Natural killer cell (primary cell): ENCODE data around the gene SPAG8. TPM values are rescaled to one million over a fixed set of nuclear protein-coding genes. Genes with fewer than 3 reads are reported as not detected.

Source experiments
- ATAC-seq, 3 donors: fragments of 150-1000 bp in 2 of 3; fragments of 200-7000 bp in 1 of 3; cut with Tn5 transposase; 1 replicate in 1 of 3; 2 replicates in 2 of 3; pipeline ENCODE4 v1.10.0; 2021; ENCODE audit warnings: mild to moderate bottlenecking in 2 of 3, moderate library complexity in 2 of 3
- DNase-seq, 2 donors: peaks; one replicate each; pipeline versions ENCODE4 v3.0.0 to v3.0.0-alpha.2; 2013 to 2021; ENCODE audit warnings: mixed read lengths in 1 of 2
- H3K27ac ChIP-seq: one replicate; pipeline ENCODE4 v1.5.1; 2013; ENCODE audit warnings: mild to moderate bottlenecking, low read length
- H3K27me3 ChIP-seq: one replicate; pipeline ENCODE4 v1.6.1; 2013; ENCODE audit warnings: low read length; ENCODE audit not compliant: control insufficient read depth, insufficient read depth
- H3K36me3 ChIP-seq: one replicate; pipeline ENCODE4 v1.6.1; 2013; ENCODE audit warnings: low read length; ENCODE audit not compliant: control insufficient read depth, insufficient read depth
- H3K4me1 ChIP-seq: one replicate; pipeline ENCODE4 v1.6.1; 2013; ENCODE audit warnings: low read length; ENCODE audit not compliant: control insufficient read depth, insufficient read depth
- H3K4me3 ChIP-seq: one replicate; pipeline ENCODE4 v1.5.1; 2013; ENCODE audit warnings: low read length
- H3K9me3 ChIP-seq: one replicate; pipeline ENCODE4 v1.6.1; 2013; ENCODE audit warnings: low read length; ENCODE audit not compliant: control insufficient read depth, insufficient read depth
- H3K27ac Mint-ChIP-seq, 2 donors: one replicate each; pipeline ENCODE4 v1.8.0; 2022; ENCODE audit warnings: mild to moderate bottlenecking in 2 of 2, mixed read lengths in 2 of 2, moderate library complexity in 1 of 2
- H3K27me3 Mint-ChIP-seq, 2 donors: one replicate each; pipeline ENCODE4 v1.8.0; 2022; ENCODE audit warnings: low read depth in 2 of 2, mixed read lengths in 2 of 2
- H3K36me3 Mint-ChIP-seq: one replicate; pipeline ENCODE4 v1.8.0; 2022; ENCODE audit warnings: mixed read lengths
- H3K4me1 Mint-ChIP-seq, 2 donors: one replicate each; pipeline ENCODE4 v1.8.0; 2022; ENCODE audit warnings: mixed read lengths in 2 of 2
- H3K4me3 Mint-ChIP-seq: one replicate; pipeline ENCODE4 v1.8.0; 2022; ENCODE audit warnings: mild to moderate bottlenecking, moderate library complexity, mixed read lengths
- H3K9me3 Mint-ChIP-seq, 2 donors: one replicate each; pipeline ENCODE4 v1.8.0; 2022; ENCODE audit warnings: mixed read lengths in 2 of 2
- WGBS: methylation state at CpG from one replicate; pipeline ENCODE4 v1.1.7; 2013; ENCODE audit warnings: missing lambda C conversion rate; ENCODE audit not compliant: insufficient coverage; 5-methylcytosine and 5-hydroxymethylcytosine counted together
- intact Hi-C: fragments of 100-400 bp; cut with micrococcal nuclease; formaldehyde crosslinking; loops from one replicate; pipeline ENCODE4 v1.14.2; 2022
- total RNA-seq, 4 donors: library from RNA; stranded (reverse); fragments of 120-200 nt in 1 of 4; gene quantifications; one replicate each; pipeline versions ENCODE4 v1.2.3 to v1.2.4, GENCODE V29; 2013 to 2022
- TF ChIP-seq, protein P1 (sequence below): fragments of 200-600 bp; IDR thresholded peaks from one replicate; pipeline ENCODE4 v1.8.0; 2022; ENCODE audit warnings: antibody characterized with exemption

The SPAG8 gene
- total RNA-seq, 3 donors from 2014 or later (not counting 1 experiment from before 2014, with no cell fraction given), result 2.0 to 2.4 (median 2.1) TPM

DNA sequence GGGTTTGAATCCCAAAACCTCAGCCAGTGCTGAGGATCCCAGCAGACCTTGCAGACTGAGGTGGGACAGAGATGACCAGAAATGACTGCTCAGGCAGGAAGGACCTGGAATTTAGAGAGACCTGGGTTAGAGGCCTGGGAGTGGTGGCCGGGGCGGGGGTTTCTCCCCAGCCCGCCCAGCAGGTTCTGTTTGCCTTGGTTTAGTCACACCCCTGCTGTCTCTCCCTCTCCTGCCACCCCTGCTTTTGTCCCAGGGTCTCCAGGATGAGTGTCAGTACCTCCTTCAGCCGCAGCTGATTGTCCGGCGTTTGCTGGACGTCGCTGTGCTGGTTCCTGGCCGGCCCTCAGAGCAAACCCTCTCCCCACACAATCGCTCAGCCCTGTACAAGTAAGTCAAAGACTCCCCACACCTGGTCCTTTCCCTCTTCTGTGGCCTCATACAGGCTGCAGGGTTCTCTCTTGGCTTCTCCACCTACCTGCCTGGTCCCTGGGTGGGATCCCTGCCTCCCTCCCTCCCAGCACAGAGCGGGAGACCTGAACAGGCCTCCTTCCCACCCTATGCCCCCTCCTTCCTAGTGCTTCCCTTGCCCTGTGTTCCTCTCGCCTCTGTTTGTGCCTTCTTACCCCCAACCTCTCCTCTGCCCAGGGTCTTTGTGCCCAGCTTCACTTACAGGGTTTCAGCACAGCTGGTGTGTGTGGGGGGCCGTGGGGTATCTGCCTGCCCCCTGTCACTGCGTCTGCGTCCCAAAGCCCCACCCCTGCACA, 29.0 kb upstream of the SPAG8 start:
- DNase-seq (no peak), ATAC-seq (no peak)
- no peak overlapping the region for H3K4me3 Mint-ChIP-seq
- TF ChIP-seq, protein P1, sequence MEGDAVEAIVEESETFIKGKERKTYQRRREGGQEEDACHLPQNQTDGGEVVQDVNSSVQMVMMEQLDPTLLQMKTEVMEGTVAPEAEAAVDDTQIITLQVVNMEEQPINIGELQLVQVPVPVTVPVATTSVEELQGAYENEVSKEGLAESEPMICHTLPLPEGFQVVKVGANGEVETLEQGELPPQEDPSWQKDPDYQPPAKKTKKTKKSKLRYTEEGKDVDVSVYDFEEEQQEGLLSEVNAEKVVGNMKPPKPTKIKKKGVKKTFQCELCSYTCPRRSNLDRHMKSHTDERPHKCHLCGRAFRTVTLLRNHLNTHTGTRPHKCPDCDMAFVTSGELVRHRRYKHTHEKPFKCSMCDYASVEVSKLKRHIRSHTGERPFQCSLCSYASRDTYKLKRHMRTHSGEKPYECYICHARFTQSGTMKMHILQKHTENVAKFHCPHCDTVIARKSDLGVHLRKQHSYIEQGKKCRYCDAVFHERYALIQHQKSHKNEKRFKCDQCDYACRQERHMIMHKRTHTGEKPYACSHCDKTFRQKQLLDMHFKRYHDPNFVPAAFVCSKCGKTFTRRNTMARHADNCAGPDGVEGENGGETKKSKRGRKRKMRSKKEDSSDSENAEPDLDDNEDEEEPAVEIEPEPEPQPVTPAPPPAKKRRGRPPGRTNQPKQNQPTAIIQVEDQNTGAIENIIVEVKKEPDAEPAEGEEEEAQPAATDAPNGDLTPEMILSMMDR, result no peak
- no peaks in the 10 kb centered on the region for H3K36me3 Mint-ChIP-seq
- Histone ChIP-seq H3K9me3 (no peaks in the 10 kb centered on the region), H3K27me3 (no peaks in the 10 kb centered on the region), H3K36me3 (no peaks in the 10 kb centered on the region), H3K27ac (no peak overlapping the region), H3K4me1 (peaks cover 23% of the 10 kb centered on the region), H3K4me3 (no peak overlapping the region)
- intact Hi-C loops, result no loop called here
- H3K27ac Mint-ChIP-seq, result no peak overlapping the region
- H3K27me3 Mint-ChIP-seq, result no peaks in the 10 kb centered on the region
- peaks cover 6 to 16% of the 10 kb centered on the region in 2 donors for H3K4me1 Mint-ChIP-seq
- H3K9me3 Mint-ChIP-seq, result no peaks in the 10 kb centered on the region
- WGBS, result 94% methylated on average over 15 of the region's 15 CpGs

DNA sequence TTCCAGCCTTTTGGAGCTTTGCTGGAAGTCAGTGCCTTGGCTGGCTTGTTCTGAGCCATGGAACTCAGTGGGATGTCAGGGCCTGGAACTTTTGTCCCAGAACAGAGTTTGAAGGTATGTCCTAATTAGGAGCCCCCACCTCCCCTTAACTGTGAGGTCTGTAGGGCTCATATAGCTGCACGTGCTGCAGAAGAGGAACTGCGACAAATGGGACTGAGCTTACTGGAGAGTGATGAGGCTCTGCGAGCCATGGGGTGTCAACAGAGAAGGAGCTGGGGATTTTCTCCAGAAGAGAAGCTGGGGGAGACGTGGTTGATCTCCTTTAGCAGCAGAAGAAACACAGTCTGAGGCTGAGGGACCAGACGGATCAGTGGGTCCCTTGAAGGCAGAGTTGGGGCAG, 27.9 kb upstream of the SPAG8 start:
- no peaks in the 10 kb centered on the region for H3K27me3 Mint-ChIP-seq

DNA sequence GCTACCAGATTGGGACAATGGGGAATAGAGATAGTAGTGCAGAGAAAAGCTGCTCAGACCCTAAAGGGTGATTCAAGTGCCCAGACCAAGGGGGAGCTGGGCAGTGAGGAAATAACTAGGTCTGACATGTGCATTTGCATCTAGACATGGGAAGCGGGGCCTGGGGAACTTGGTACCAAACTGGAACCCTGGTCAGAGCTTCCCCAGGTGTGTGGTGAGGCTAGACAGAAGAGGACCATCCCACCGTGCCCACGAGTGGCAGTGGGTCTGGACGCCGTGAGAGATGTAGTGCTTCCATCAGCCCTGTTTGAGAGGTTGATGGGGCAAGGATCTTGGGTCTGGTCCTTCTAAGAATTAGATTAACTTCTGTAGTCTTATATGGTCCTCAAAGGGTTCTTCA, 24.5 kb upstream of the SPAG8 start:
- ATAC-seq, result no peak
- whole genome bisulfite sequencing, result 94% methylated on average over 5 of the region's 5 CpGs
- TF ChIP-seq, protein P1, result no peak
- H3K36me3 ChIP-seq, result no peaks in the 10 kb centered on the region
- no peak overlapping the region for H3K4me3 Mint-ChIP-seq
- intact Hi-C loops, result no loop called here
- H3K36me3 Mint-ChIP-seq, result no peaks in the 10 kb centered on the region
- H3K4me1 Mint-ChIP-seq, result peaks cover 0 to 14% of the 10 kb centered on the region in 2 donors
- peaks cover 14% of the 10 kb centered on the region for H3K4me1 ChIP-seq
- no peaks in the 10 kb centered on the region for H3K9me3 Mint-ChIP-seq
- H3K27ac Mint-ChIP-seq, result no peak overlapping the region
- H3K27ac ChIP-seq, result no peak overlapping the region
- no peaks in the 10 kb centered on the region for H3K9me3 ChIP-seq
- no peaks in the 10 kb centered on the region for H3K27me3 ChIP-seq
- H3K27me3 Mint-ChIP-seq, result no peaks in the 10 kb centered on the region
- no peak for DNase-seq
- no peak overlapping the region for H3K4me3 ChIP-seq

More for the DNA sequence above, 27.9 kb upstream of the SPAG8 start:
- intact Hi-C loops, result no loop called here
- TF ChIP-seq, protein P1, result no peak
- H3K9me3 ChIP-seq, result no peaks in the 10 kb centered on the region
- Mint-ChIP-seq H3K9me3 (no peaks in the 10 kb centered on the region), H3K27ac (no peak overlapping the region), H3K4me1 (peaks cover 0 to 13% of the 10 kb centered on the region in 2 donors), H3K4me3 (no peak overlapping the region), H3K36me3 (no peaks in the 10 kb centered on the region)
- no peak for ATAC-seq
- no peaks in the 10 kb centered on the region for H3K36me3 ChIP-seq
- H3K27ac ChIP-seq, result no peak overlapping the region
- no peaks in the 10 kb centered on the region for H3K27me3 ChIP-seq
- no peak for DNase-seq
- no peak overlapping the region for H3K4me3 ChIP-seq
- 68% methylated on average over 5 of the region's 5 CpGs for WGBS
- peaks cover 17% of the 10 kb centered on the region for H3K4me1 ChIP-seq

DNA sequence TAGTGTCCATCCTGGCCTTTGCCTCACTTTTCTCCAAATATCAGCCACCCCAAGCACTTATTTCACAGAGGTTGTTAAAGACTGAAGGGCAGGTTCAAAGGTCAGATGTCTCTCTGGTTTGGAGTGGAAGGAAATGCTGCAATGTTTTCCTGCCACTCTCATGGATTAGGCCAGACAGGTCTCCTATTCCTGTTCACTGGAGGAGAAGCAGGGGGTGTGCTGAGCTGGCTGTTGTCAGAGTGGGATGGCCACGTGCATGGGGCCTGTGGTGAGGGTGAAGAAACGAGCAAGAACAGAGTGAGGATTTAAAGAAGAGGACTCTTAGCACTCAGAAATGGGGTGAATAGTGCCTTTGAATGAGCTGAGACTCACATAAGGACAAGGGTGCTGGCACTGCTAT, 23.7 kb upstream of the SPAG8 start:
- Histone ChIP-seq H3K27me3 (no peaks in the 10 kb centered on the region), H3K4me3 (no peak overlapping the region), H3K36me3 (no peaks in the 10 kb centered on the region), H3K4me1 (peaks cover 14% of the 10 kb centered on the region), H3K27ac (no peak overlapping the region), H3K9me3 (no peaks in the 10 kb centered on the region)
- Mint-ChIP-seq H3K9me3 (no peaks in the 10 kb centered on the region), H3K4me3 (no peak overlapping the region), H3K36me3 (no peaks in the 10 kb centered on the region), H3K27ac (no peak overlapping the region), H3K27me3 (no peaks in the 10 kb centered on the region), H3K4me1 (peaks cover 0 to 18% of the 10 kb centered on the region in 2 donors)
- WGBS, result 69% methylated on average over 2 of the region's 2 CpGs
- DNase-seq, result no peak
- intact Hi-C loops, result no loop called here
- ATAC-seq, result no peak
- TF ChIP-seq, protein P1, result no peak
